SK-N-SH treated with all-trans-retinoic acid at 6 μM for 48 hours (cell line): ENCODE data around the gene AMOTL1.

Experiments
- ATAC-seq: fragments of 200-7000 bp; cut with Tn5 transposase; 3 replicates; pipeline ENCODE4 v1.9.1; 2020; ENCODE audit warnings: mild to moderate bottlenecking, moderate library complexity
- ARNTL ChIP-seq: fragments of 450-650 bp; formaldehyde crosslinking; IDR thresholded peaks from 2 replicates; pipeline ENCODE4 v1.5.0; 2020; ENCODE audit warnings: low read depth, mild to moderate bottlenecking, moderate library complexity, borderline replicate concordance
- BACH2 ChIP-seq: fragments of 250-450 bp; sonication (Bioruptor Pico); IDR thresholded peaks from 2 replicates; pipeline ENCODE4 v1.9.0; 2021; ENCODE audit warnings: mild to moderate bottlenecking, borderline replicate concordance
- CREB5 ChIP-seq: fragments of 250-450 bp; sonication (Bioruptor Pico); IDR thresholded peaks from 2 replicates; pipeline ENCODE4 v1.5.1; 2020; ENCODE audit warnings: low read depth, mild to moderate bottlenecking, moderate library complexity
- CSDC2 ChIP-seq: fragments of 250-450 bp; sonication (Bioruptor Pico); IDR thresholded peaks from 2 replicates; pipeline ENCODE4 v1.5.0; 2020; ENCODE audit warnings: mild to moderate bottlenecking, moderate library complexity
- CSRNP3 ChIP-seq: fragments of 250-450 bp; sonication (Bioruptor Pico); IDR thresholded peaks from 2 replicates; pipeline ENCODE4 v1.5.1; 2021; ENCODE audit warnings: mild to moderate bottlenecking, moderate library complexity
- ESRRG ChIP-seq: fragments of 250-450 bp; sonication (Bioruptor Pico); IDR thresholded peaks from 2 replicates; pipeline ENCODE4 v1.6.1; 2021; ENCODE audit warnings: mild to moderate bottlenecking
- GLIS3 ChIP-seq: fragments of 250-450 bp; sonication (Bioruptor Pico); IDR thresholded peaks from 2 replicates; pipeline ENCODE4 v1.5.0; 2020; ENCODE audit warnings: mild to moderate bottlenecking, moderate library complexity
- OSR1 ChIP-seq: fragments of 250-450 bp; sonication (Bioruptor Pico); IDR thresholded peaks from 2 replicates; pipeline ENCODE4 v1.8.0; 2022; ENCODE audit warnings: moderate library complexity, mild to moderate bottlenecking, inconsistent platforms
- PATZ1 ChIP-seq: fragments of 250-450 bp; sonication (Bioruptor Pico); IDR thresholded peaks from 2 replicates; pipeline ENCODE4 v1.8.0; 2020; ENCODE audit warnings: mild to moderate bottlenecking, moderate library complexity, borderline replicate concordance
- POU6F1 ChIP-seq: fragments of 250-450 bp; sonication (Bioruptor Pico); IDR thresholded peaks from 2 replicates; pipeline ENCODE4 v1.8.0; 2021; ENCODE audit warnings: low read depth, mild to moderate bottlenecking, moderate library complexity, borderline replicate concordance
- PPARA ChIP-seq: fragments of 250-450 bp; sonication (Bioruptor Pico); IDR thresholded peaks from 2 replicates; pipeline ENCODE4 v1.5.0; 2020; ENCODE audit warnings: mild to moderate bottlenecking, borderline replicate concordance
- RARB ChIP-seq: fragments of 250-450 bp; sonication (Bioruptor Pico); IDR thresholded peaks from 2 replicates; pipeline ENCODE4 v1.8.0; 2021; ENCODE audit warnings: mild to moderate bottlenecking, moderate library complexity
- SNAI2 ChIP-seq: fragments of 250-450 bp; sonication (Bioruptor Pico); IDR thresholded peaks from 2 replicates; pipeline ENCODE4 v1.5.0; 2020; ENCODE audit warnings: mild to moderate bottlenecking, moderate library complexity
- TCF4 ChIP-seq: fragments of 250-450 bp; sonication (Bioruptor Pico); IDR thresholded peaks from 2 replicates; pipeline ENCODE4 v1.8.0; 2021; ENCODE audit warnings: mild to moderate bottlenecking, moderate library complexity, borderline replicate concordance
- TOX ChIP-seq: fragments of 250-450 bp; sonication (Bioruptor Pico); IDR thresholded peaks from 2 replicates; pipeline ENCODE4 v1.8.0; 2021; ENCODE audit warnings: mild to moderate bottlenecking, moderate library complexity, borderline replicate concordance
- TSHZ2 ChIP-seq: fragments of 250-450 bp; sonication (Bioruptor Pico); IDR thresholded peaks from 2 replicates; pipeline ENCODE4 v1.5.0; 2020; ENCODE audit warnings: mild to moderate bottlenecking, moderate library complexity
- ZC3H10 ChIP-seq: fragments of 250-450 bp; sonication (Bioruptor Pico); IDR thresholded peaks from 2 replicates; pipeline ENCODE4 v1.5.1; 2021; ENCODE audit warnings: mild to moderate bottlenecking, moderate library complexity
- ZFP3 ChIP-seq: fragments of 250-450 bp; sonication (Bioruptor Pico); IDR thresholded peaks from 2 replicates; pipeline ENCODE4 v1.5.0; 2020; ENCODE audit warnings: mild to moderate bottlenecking, moderate library complexity
- ZNF565 ChIP-seq: fragments of 450-650 bp; formaldehyde crosslinking; conservative IDR thresholded peaks from 2 replicates; pipeline ENCODE4 v1.5.0; 2020; ENCODE audit warnings: low read depth, mild to moderate bottlenecking, moderate library complexity
- ZNF70 ChIP-seq: fragments of 450-650 bp; formaldehyde crosslinking; IDR thresholded peaks from 2 replicates; pipeline ENCODE4 v1.5.0; 2020; ENCODE audit warnings: mild to moderate bottlenecking, moderate library complexity

Gene AMOTL1

GRCh38 chr11:94866936-94867795, 99.0 kb downstream of the AMOTL1 start:
- TF ChIP-seq ZFP3 (CRISPR knock-in tag) (no peak), TSHZ2 (CRISPR knock-in tag) (no peak), CSRNP3 (CRISPR knock-in tag) (no peak), ARNTL (CRISPR knock-in tag) (no peak), TOX (CRISPR knock-in tag) (no peak), TCF4 (no peak), PPARA (no peak), ESRRG (CRISPR knock-in tag) (no peak), RARB (CRISPR knock-in tag) (no peak), ZC3H10 (no peak), PATZ1 (CRISPR knock-in tag) (no peak), POU6F1 (CRISPR knock-in tag) (no peak), SNAI2 (CRISPR knock-in tag) (no peak), ZNF565 (CRISPR knock-in tag) (no peak)
- ATAC-seq: no peak

GRCh38 chr11:94868468-94868867, 100.3 kb downstream of the AMOTL1 start:
- no peak for ATAC-seq

More at GRCh38 chr11:94868468-94868867, 100.3 kb downstream of the AMOTL1 start:
- TF ChIP-seq ZNF70 (CRISPR knock-in tag) (no peak), TSHZ2 (CRISPR knock-in tag) (no peak), POU6F1 (CRISPR knock-in tag) (no peak), BACH2 (no peak), OSR1 (CRISPR knock-in tag) (no peak), CREB5 (CRISPR knock-in tag) (no peak), ZC3H10 (no peak), ZFP3 (CRISPR knock-in tag) (no peak), TOX (CRISPR knock-in tag) (no peak), ARNTL (CRISPR knock-in tag) (no peak), GLIS3 (CRISPR knock-in tag) (no peak), RARB (CRISPR knock-in tag) (no peak), CSDC2 (CRISPR knock-in tag) (no peak)
